Measurements from ENCODE around the gene CEP57L1.

CEP57L1 gene

GRCh38 chr6:109095036-109095834, at the start of gene CEP57L1:
CEP57L1 (plus strand) TSS chr6:109095507; CDS start chr6:109145222, 49,715 bp downstream.
- H3K4me1 Mint-ChIP-seq: peaks cover 24 to 33% of the 10 kb centered on the region in 2 donors
- DNase-seq (peak; percentile 97), ATAC-seq (replicated peaks) (peak; percentile 75 to 80)
- no peaks in the 10 kb centered on the region for H3K9me3 Mint-ChIP-seq
- peak within 1 kb of the TSS; percentile 100 for H3K27ac Mint-ChIP-seq
- no peaks in the 10 kb centered on the region for H3K27me3 Mint-ChIP-seq
- H3K36me3 Mint-ChIP-seq: peaks cover 5 to 10% of the 10 kb centered on the region in 2 donors
- peak within 1 kb of the TSS; percentile 92 to 94 for H3K4me3 Mint-ChIP-seq

DNA sequence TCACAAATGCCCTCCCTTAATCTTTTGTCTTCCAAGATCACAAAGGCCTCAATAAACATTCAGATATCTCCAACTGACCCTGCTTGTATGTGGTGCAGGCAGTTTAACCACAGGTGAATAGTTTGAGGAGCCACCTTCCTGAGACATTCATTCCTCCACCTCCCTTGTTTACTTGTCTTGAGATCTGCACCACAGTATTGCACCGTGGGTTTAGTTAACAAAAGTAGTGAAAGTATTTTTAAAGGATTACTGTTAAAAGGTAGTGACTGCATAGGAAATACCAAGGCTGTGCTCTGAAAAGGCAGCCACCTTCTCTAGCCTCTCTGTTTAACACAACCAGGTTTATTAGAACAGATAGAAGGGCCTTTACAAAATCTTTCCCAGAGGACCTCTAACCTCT, 47.1 kb upstream of the CEP57L1 start:
- no peak for DNase-seq
- Mint-ChIP-seq H3K27me3 (no peaks in the 10 kb centered on the region), H3K4me1 (peaks cover 15 to 21% of the 10 kb centered on the region in 2 donors), H3K9me3 (peaks cover 4% of the 10 kb centered on the region in 2 donors), H3K4me3 (no peak overlapping the region), H3K27ac (no peak overlapping the region), H3K36me3 (peaks cover 0 to 3% of the 10 kb centered on the region in 2 donors)
- no peak for ATAC-seq (replicated peaks)

- ATAC-seq (replicated peaks) (no peak), DNase-seq (no peak)
- Mint-ChIP-seq H3K27me3 (no peaks in the 10 kb centered on the region), H3K4me1 (peaks cover 19 to 27% of the 10 kb centered on the region in 2 donors), H3K27ac (no peak overlapping the region), H3K4me3 (no peak overlapping the region), H3K36me3 (peaks cover 0 to 3% of the 10 kb centered on the region in 2 donors), H3K9me3 (peaks cover 4% of the 10 kb centered on the region in 2 donors)
Observed at GRCh38 chr6:109048670-109049415, 46.5 kb upstream of the CEP57L1 start.

- Mint-ChIP-seq H3K27ac (no peak overlapping the region), H3K27me3 (no peaks in the 10 kb centered on the region), H3K4me3 (no peak overlapping the region), H3K4me1 (peaks cover 20 to 27% of the 10 kb centered on the region in 2 donors), H3K9me3 (peaks cover 4% of the 10 kb centered on the region in 2 donors), H3K36me3 (peaks cover 2 to 3% of the 10 kb centered on the region in 2 donors)
- no peak for DNase-seq
- no peak for ATAC-seq (replicated peaks)
Observed at GRCh38 chr6:109050012-109050411, 45.3 kb upstream of the CEP57L1 start.

GRCh38 chr6:109050447-109051102, 44.7 kb upstream of the CEP57L1 start:
- Mint-ChIP-seq H3K27me3 (no peaks in the 10 kb centered on the region), H3K4me1 (peaks cover 20 to 27% of the 10 kb centered on the region in 2 donors)

GRCh38 chr6:109051301-109052017, 43.8 kb upstream of the CEP57L1 start:
- Mint-ChIP-seq H3K4me3 (no peak overlapping the region), H3K4me1 (peaks cover 20 to 27% of the 10 kb centered on the region in 2 donors), H3K9me3 (peaks cover 4% of the 10 kb centered on the region in 2 donors), H3K36me3 (peaks cover 3% of the 10 kb centered on the region in 2 donors), H3K27ac (no peak overlapping the region), H3K27me3 (no peaks in the 10 kb centered on the region)
- DNase-seq (no peak), ATAC-seq (replicated peaks) (no peak)

More at GRCh38 chr6:109050447-109051102, 44.7 kb upstream of the CEP57L1 start:
- no peak for ATAC-seq (replicated peaks)
- H3K36me3 Mint-ChIP-seq: peaks cover 3% of the 10 kb centered on the region in 2 donors
- DNase-seq: no peak
- H3K4me3 Mint-ChIP-seq: no peak overlapping the region
- H3K27ac Mint-ChIP-seq: no peak overlapping the region
- H3K9me3 Mint-ChIP-seq: peaks cover 4% of the 10 kb centered on the region in 2 donors

GRCh38 chr6:109052018-109052651, 43.2 kb upstream of the CEP57L1 start:
- DNase-seq (no peak), ATAC-seq (replicated peaks) (peak in 1 of 2 donors; percentile 45)
- H3K27ac Mint-ChIP-seq: no peak overlapping the region
- peaks cover 4% of the 10 kb centered on the region in 2 donors for H3K9me3 Mint-ChIP-seq
- H3K27me3 Mint-ChIP-seq: no peaks in the 10 kb centered on the region
- peaks cover 24 to 33% of the 10 kb centered on the region in 2 donors for H3K4me1 Mint-ChIP-seq
- H3K4me3 Mint-ChIP-seq: no peak overlapping the region
- H3K36me3 Mint-ChIP-seq: peaks cover 3% of the 10 kb centered on the region in 2 donors

DNA sequence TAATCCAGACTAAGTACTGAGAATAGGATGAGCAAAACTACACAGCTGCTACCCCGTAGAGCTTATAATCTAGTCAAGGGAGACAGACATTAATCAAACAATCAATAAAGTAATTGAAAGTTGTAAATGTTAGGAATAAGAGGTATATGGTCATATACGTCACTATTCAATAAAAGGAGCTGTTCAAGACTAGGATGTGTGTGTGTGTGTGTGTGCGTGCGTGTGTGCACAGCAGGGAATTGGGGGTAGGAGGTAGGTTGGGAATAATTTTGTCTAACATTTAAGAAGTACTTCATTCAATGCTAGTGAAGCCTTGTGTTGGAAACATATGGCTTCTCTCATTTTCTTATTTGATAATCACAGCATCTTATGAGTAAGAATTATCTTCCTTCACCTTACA, 42.5 kb upstream of the CEP57L1 start:
- Mint-ChIP-seq H3K4me1 (peaks cover 24 to 33% of the 10 kb centered on the region in 2 donors), H3K27ac (peak overlapping the region; percentile 2), H3K4me3 (no peak overlapping the region)

GRCh38 chr6:109053336-109053735, 42.0 kb upstream of the CEP57L1 start:
- H3K36me3 Mint-ChIP-seq: peaks cover 3% of the 10 kb centered on the region in 2 donors
- H3K27me3 Mint-ChIP-seq: no peaks in the 10 kb centered on the region
- H3K4me1 Mint-ChIP-seq: peaks cover 24 to 34% of the 10 kb centered on the region in 2 donors
- no peak for ATAC-seq (replicated peaks)
- H3K4me3 Mint-ChIP-seq: no peak overlapping the region
- peaks cover 4% of the 10 kb centered on the region in 2 donors for H3K9me3 Mint-ChIP-seq
- no peak for DNase-seq
- peak overlapping the region; percentile 27 for H3K27ac Mint-ChIP-seq

More for the DNA sequence above, 42.5 kb upstream of the CEP57L1 start:
- Mint-ChIP-seq H3K36me3 (peaks cover 3% of the 10 kb centered on the region in 2 donors), H3K27me3 (no peaks in the 10 kb centered on the region), H3K9me3 (peaks cover 4% of the 10 kb centered on the region in 2 donors)
- DNase-seq (no peak), ATAC-seq (replicated peaks) (no peak)

GRCh38 chr6:109055771-109056235, 39.5 kb upstream of the CEP57L1 start:
- Mint-ChIP-seq H3K27me3 (no peaks in the 10 kb centered on the region), H3K27ac (no peak overlapping the region), H3K9me3 (no peaks in the 10 kb centered on the region), H3K4me1 (peaks cover 26 to 41% of the 10 kb centered on the region in 2 donors), H3K4me3 (no peak overlapping the region), H3K36me3 (peaks cover 0 to 3% of the 10 kb centered on the region in 2 donors)
- DNase-seq (no peak), ATAC-seq (replicated peaks) (no peak)

DNA sequence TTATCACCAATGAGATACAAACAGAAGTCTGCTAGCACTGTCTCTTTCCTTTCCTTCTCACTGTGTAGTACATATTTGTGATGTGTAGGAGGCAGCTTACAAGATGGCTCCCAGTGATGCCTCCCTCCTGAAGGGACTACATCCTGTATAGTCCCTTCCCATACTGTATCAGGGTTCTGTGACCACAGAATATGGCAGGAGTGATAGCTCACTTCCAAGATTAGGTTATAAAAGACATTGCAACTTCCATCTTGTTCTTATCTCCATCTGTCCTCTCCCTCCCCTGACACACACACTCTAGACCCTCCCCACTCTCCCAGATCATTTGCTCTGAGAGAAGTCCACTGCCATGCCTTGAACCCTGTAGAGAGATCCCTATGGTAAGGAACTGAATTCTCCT, 38.6 kb upstream of the CEP57L1 start:
- no peak overlapping the region for H3K27ac Mint-ChIP-seq

GRCh38 chr6:109058620-109059019, 36.7 kb upstream of the CEP57L1 start:
- peaks cover 3 to 7% of the 10 kb centered on the region in 2 donors for H3K36me3 Mint-ChIP-seq
- H3K4me3 Mint-ChIP-seq: no peak overlapping the region
- ATAC-seq (replicated peaks) (no peak), DNase-seq (no peak)
- peaks cover 20 to 29% of the 10 kb centered on the region in 2 donors for H3K4me1 Mint-ChIP-seq
- H3K27ac Mint-ChIP-seq: no peak overlapping the region
- no peaks in the 10 kb centered on the region for H3K9me3 Mint-ChIP-seq
- H3K27me3 Mint-ChIP-seq: no peaks in the 10 kb centered on the region

More for the DNA sequence above, 38.6 kb upstream of the CEP57L1 start:
- H3K9me3 Mint-ChIP-seq: no peaks in the 10 kb centered on the region
- no peak for DNase-seq
- peaks cover 25 to 39% of the 10 kb centered on the region in 2 donors for H3K4me1 Mint-ChIP-seq
- peaks cover 0 to 3% of the 10 kb centered on the region in 2 donors for H3K36me3 Mint-ChIP-seq
- no peak overlapping the region for H3K4me3 Mint-ChIP-seq
- H3K27me3 Mint-ChIP-seq: no peaks in the 10 kb centered on the region
- ATAC-seq (replicated peaks): peak in 1 of 2 donors; percentile 16

GRCh38 chr6:109059153-109059552, 36.2 kb upstream of the CEP57L1 start:
- H3K36me3 Mint-ChIP-seq: peaks cover 3 to 7% of the 10 kb centered on the region in 2 donors
- no peak for DNase-seq
- H3K27ac Mint-ChIP-seq: no peak overlapping the region
- H3K9me3 Mint-ChIP-seq: no peaks in the 10 kb centered on the region
- no peaks in the 10 kb centered on the region for H3K27me3 Mint-ChIP-seq
- no peak for ATAC-seq (replicated peaks)
- no peak overlapping the region for H3K4me3 Mint-ChIP-seq
- H3K4me1 Mint-ChIP-seq: peaks cover 21 to 29% of the 10 kb centered on the region in 2 donors

Measured in stimulated activated naive B cell treated with anti-CD40 and anti-IgM and Interleukin-4, amounts not matched to agents 10 μg/mL and 1 μg/mL and 100 μg/mL, for 72 hours (primary cell).